Astrocyte of the hippocampus (primary cell): Measurements from ENCODE around the gene ATG16L1.
A peak's percentile ranks its signal among the peaks of the same experiment; 100 is the strongest.

Experiments used
- DNase-seq: peaks from one replicate; pipeline ENCODE4 v3.0.0; 2011; ENCODE audit warnings: low read depth, low spot score

The ATG16L1 gene

DNA sequence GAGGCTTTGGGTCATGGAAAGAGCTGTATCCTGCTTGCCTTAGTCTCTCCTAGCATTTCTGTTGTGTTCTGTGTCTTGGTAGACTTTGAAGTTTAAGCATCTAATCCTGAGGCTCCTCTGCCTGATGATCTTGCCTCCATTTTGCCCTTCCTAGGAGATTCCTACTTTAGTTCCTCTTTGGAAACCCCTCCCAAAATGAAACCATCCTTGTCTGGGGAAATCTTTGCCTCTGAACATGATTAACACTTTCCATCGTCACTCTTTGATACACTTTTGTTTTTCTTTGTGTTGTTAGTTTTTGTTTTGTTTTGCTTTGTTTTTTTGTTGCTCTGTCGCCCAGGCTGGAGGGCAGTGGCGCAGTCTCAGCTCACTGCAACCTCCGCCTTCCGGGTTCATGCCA lies 9.2 kb downstream of the ATG16L1 start:
- no peak for DNase-seq

- DNase-seq = no peak
These were observed 10.5 kb downstream of the ATG16L1 start for GRCh38 chr2:233261819-233262555.

DNA sequence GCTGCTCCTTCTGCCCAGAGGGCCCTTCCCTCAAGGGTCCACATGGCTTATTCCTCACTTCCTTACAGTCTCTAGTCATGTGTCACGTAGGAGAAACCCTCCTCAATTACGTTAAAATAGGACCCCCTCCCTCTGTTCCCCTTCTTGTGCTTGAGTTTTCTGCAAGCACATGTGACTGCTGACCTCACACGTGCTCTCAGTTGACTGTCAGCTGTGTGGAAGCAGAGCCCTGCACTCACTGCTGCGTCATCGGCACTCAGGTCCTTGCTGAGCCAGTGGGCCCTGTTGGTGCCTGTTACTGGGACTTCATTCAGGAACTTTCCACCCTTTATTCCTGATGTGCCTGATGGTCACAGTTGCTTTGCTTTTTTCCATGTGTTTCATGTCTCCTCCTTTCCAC lies 11.1 kb downstream of the ATG16L1 start:
- DNase-seq = no peak

GRCh38 chr2:233263045-233263570 lies 11.6 kb downstream of the ATG16L1 start:
- no peak for DNase-seq

DNA sequence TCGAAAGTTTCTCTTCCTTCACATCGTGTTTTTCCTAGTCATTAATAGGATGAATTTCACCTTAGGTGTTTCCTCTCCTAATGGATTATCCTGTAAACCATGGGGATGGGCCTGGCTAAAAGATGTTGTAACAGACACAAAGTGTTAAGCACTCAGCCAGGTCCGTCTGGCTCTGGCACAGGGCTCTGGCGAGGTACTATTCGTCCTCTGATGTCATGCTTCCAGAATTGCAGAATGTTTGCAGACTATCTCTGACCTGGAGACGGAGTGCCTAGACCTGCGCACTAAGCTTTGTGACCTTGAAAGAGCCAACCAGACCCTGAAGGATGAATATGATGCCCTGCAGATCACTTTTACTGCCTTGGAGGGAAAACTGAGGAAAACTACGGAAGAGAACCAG lies 13.2 kb downstream of the ATG16L1 start:
- no peak for DNase-seq

GRCh38 chr2:233265899-233266431 lies 14.5 kb downstream of the ATG16L1 start:
- DNase-seq = no peak

GRCh38 chr2:233266481-233266880 lies 15.0 kb downstream of the ATG16L1 start:
- no peak for DNase-seq

DNA sequence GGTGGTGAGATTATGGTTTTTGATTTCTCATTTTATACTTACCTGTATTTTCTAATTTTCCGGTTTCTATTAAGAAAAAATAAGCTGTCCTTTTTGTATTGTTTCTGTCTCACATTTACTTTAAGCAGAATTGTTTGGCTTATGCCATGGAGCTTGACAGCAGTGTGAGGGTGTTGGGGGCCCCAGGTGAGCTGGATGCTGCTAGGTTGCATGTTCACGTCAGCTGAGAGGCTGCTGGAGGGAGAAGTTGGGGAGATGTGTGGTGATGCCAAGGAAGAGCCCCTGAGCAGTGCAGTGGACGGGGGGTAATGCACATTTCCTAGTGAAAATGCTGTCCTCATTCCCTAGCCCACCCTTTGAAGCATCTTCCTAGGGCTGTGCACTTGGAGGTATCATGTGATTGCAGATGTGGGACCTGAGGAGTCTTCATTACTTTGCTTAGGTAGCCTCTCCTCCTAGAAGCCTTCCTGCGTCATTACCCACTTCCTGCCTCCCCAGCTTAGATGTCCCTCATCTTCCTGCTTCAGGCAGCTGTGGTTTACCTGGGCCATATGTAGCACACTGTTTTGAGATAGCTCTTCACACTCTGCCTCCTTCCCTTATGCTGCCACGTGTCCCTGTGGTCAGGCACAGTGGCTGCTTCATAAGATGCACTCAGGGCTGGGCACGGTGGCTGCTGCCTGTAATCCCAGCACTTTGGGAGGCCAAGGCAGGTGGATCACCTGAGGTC lies 16.2 kb downstream of the ATG16L1 start:
- no peak for DNase-seq

DNA sequence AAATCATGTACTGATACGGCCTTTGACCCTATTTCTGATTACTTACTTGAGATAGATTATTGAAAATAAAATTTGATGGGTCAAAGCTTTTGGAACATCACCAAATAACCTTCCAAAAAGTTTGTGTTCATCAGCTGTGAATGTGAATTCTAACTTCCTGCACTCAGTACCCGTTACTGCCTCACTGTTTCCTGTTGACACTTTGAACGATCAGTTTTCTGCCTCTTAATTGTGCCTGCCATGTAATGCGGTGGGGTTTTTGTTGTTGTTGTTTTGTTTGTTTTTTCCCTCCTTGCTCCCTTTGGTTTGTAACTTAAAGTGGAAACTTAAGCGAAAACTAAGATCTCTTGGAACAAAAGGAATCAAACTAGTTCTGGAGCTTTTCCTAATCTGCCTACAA lies 18.9 kb downstream of the ATG16L1 start:
- DNase-seq = no peak

GRCh38 chr2:233270951-233271350 lies 19.5 kb downstream of the ATG16L1 start:
- no peak for DNase-seq

GRCh38 chr2:233271693-233272092 lies 20.2 kb downstream of the ATG16L1 start:
- DNase-seq = no peak

GRCh38 chr2:233273120-233273519 lies 21.6 kb downstream of the ATG16L1 start:
- no peak for DNase-seq

DNA sequence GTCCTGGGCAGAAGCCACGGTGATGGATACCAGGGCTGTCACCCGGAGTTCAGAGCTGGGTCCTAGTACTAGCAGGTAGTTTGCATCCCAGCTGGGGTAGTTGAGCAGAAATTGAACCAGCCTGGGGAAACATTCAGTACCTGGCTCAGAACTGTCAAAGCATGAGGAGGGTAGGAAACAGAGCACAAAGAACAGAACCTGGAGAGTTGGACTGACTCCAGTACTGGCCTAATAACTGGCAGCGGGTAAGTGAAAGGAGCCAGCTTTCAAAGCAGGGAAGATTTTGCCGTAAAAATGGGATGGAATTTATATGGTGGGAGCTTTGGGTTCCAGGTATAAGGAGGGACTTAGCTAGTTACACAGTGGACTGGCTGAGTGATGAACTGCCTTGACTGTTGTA lies 23.8 kb downstream of the ATG16L1 start:
- DNase-seq = no peak

- no peak for DNase-seq
These were observed 27.4 kb downstream of the ATG16L1 start for GRCh38 chr2:233278921-233279320.

DNA sequence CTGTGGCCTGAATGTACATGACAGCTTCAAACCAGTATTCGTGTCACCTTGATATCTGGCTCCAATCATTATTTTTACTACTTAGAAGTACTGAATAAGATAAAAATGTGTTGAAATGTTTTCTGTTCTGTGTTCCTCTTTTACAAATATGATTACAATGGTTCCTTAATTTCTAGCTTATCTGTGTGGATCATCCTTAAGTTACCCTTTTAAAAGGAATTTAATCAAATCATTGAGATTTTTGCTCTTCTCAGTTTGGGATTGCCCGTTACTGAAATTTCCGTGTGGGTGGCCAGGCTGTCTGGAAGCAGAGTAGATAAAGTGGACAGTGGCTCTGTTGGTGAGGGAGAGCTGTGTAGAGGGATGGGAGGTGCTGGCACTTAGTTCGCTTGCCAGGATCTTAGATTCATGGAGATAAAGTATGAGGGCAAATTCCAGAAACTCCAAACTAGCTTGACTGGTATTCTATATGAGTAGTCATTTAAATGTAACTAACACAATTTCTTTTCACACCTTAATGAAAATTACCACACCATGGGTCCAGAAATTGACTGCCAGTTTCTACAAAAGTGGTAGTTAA lies 28.7 kb downstream of the ATG16L1 start:
- no peak for DNase-seq

DNA sequence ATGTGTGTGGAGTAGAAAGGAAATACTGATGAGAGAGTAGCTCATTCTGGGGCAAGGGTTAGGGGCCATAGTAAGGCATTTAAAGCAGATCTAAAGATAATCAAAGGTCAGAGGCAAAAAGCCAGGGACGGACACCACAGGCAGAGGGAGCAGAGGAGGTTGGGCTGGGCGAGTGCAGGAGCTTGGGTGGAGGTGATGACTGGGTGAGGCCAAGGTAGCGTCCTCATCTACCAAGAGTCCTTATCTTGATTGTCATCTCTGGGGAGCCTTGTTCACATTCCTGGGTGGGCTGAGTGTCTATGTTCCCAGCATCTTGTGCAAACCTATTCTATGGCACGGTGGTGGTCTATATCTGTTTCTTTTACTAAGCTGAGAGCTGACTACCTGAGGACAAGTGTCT lies 30.1 kb downstream of the ATG16L1 start:
- no peak for DNase-seq

DNA sequence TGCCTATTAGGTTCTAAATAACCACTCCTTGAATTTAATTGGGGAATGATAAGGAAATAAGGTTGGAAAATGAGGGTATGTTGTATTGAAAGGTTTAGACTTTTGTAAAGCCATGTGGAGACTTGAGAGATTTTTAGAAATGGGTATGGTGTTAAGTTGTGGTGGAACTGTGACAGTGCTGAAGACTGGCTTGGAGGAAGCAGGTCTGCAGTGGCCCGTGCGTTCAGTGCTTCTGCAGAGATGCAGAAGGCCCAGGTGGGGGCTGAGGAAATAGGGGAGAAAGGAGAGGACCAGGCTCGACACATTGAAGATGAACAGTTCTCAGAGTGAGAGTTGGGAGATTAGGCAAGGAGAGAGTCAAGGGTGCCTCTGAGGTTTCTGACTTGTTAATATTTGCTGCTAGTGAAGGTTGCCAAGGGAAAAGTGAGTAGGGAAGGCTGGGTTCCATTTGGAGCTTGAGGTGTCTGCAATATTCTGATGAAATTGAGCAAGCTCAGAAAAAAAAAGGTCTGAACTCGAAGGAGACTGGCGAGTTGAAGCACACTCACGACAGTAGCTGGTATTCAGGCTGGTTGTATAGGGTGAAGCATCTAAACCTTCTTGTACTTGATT lies 30.6 kb downstream of the ATG16L1 start:
- no peak for DNase-seq

DNA sequence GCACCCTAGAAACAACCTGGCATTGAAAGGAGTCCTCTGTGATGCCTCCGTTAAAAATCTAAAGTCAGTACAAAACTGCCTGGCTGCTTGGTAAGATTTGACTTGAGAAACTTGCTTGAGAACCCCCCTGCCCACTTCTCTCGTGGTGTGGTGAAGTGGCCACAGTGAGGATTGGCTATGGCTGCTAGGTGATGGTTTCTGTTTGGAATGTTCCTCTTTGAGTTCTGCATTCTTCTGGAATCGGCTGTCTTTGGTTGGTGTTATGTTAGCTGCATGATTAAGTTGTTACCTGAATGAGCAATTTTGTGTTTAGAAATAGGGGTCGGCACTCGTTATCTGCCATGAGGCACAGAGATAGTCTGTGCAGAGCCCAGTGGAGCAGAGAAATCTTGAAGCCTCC lies 34.4 kb downstream of the ATG16L1 start:
- peak; percentile 84 for DNase-seq

- no peak for DNase-seq
These were observed 36.4 kb downstream of the ATG16L1 start for GRCh38 chr2:233287871-233288270.

DNA sequence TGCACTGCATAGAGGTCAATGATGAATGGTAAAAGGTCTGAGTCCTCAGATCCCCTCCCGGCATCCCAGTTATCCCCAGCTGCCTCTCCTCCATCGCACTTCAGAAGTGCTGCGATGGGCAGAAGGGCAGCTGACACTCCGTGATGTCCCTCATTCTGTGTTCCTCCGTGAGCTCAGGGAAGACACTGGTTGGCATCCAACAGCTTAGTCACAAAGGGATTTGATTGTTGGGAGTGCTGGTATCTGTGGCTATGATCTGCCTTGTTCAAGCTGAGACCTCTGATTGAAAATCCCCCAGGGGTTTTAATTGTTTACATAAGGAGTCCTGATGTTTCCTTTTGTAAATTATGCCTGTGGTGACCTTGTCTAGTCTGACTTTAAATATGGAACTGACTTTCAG lies 37.2 kb downstream of the ATG16L1 start:
- no peak for DNase-seq

DNA sequence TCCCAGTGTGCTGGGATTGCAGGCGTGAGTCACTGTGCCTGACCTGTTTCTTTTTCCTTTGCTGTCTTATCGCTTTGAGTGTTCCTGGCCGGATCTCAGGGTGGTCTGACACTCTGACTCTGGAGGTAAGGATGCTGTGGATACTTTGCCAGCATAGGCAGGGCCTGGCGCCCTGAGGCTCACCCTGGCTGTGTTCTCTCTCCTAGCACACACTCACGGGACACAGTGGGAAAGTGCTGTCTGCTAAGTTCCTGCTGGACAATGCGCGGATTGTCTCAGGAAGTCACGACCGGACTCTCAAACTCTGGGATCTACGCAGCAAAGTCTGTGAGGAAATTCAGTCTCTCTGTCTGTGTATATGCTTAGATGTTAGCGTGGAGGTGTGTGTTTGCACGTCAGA lies 38.2 kb downstream of the ATG16L1 start:
- DNase-seq = no peak
